ENCODE measurements around the gene FMNL2. TPM values are rescaled to one million over a fixed set of nuclear protein-coding genes. Genes with fewer than 3 reads are reported as not detected.

Gene FMNL2
- total RNA-seq, 4 donors from 2014 or later: 25.2 to 35.0 (median 27.4) TPM

DNA sequence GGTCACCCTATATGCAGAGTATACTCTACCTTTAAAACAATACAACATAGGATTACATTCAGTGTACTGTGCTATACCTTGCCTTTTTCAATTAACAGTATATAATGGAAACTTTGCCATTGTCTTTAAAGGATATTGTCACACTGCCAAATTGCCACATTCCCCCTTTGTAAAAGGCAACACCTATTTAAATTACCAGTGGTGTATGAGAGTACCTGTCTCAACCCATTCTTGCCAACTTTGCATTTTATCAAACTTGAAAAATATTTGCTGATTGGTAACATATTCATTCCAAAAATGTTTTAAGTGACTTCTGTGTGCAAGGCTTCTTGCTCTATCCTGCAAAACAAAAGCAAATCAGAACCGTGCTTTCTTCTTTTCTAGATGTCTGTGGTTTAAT lies 92.9 kb downstream of the FMNL2 start:
- Histone ChIP-seq H3K4me1 (peaks cover 4 to 27% (median 10%) of the 10 kb centered on the region in 3 donors), H3K9me3 (no peaks in the 10 kb centered on the region), H3K4me3 (no peak overlapping the region), H3K27ac (no peak overlapping the region), H3K36me3 (no peaks in the 10 kb centered on the region), H3K27me3 (no peaks in the 10 kb centered on the region)
- WGBS, 2 donors (ENCODE audit: low coverage in 1 of 2): 91 to 100% methylated on average over 1 of the region's 1 CpG
- TF ChIP-seq, protein P1, sequence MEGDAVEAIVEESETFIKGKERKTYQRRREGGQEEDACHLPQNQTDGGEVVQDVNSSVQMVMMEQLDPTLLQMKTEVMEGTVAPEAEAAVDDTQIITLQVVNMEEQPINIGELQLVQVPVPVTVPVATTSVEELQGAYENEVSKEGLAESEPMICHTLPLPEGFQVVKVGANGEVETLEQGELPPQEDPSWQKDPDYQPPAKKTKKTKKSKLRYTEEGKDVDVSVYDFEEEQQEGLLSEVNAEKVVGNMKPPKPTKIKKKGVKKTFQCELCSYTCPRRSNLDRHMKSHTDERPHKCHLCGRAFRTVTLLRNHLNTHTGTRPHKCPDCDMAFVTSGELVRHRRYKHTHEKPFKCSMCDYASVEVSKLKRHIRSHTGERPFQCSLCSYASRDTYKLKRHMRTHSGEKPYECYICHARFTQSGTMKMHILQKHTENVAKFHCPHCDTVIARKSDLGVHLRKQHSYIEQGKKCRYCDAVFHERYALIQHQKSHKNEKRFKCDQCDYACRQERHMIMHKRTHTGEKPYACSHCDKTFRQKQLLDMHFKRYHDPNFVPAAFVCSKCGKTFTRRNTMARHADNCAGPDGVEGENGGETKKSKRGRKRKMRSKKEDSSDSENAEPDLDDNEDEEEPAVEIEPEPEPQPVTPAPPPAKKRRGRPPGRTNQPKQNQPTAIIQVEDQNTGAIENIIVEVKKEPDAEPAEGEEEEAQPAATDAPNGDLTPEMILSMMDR (IDR thresholded peaks at IDR 0.05): no peak
- no peak for TF ChIP-seq POLR2AphosphoS5 (IDR thresholded peaks at IDR 0.05)
- TF ChIP-seq EP300 (IDR thresholded peaks at IDR 0.05): no peak
- no peak for TF ChIP-seq POLR2A (IDR thresholded peaks at IDR 0.05)
- no peak for ATAC-seq

DNA sequence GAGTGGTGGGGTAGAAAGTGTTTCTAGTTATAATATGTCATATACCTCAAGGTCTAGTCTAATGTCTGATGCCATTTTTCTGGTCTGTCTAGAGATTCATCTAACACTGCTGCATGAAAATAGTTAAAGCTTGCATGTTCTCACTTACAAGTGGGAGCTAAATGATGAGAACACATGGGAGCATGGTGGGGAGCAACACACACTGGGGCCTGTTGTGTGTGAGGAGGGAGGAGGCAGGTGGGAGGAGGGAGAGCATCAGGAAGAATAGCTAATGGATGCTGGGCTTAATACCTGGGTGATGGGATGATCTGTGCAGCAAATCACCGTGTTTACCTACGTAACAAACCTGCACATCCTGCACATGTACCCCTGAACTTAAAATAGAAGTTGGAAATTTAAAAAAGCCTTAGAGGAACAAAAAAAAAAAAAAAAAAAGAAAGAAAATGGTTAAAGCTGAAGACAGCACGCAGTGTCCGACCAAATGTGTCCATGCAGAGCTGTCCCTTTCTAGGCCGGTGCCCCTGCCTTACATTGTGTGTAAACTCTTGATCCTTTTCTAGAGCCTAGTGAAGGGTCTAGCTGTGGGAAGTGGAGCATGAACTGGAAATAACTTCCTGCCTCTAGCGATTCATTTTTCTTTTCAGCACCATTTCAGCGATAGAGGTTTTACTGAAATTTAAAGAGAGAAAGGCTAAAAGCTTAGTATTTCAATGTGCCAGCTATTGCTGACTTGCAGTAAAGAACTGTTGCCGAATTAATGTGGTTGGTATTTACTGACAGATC lies 94.0 kb downstream of the FMNL2 start:
- no peak overlapping the region for H3K27ac ChIP-seq
- H3K4me1 ChIP-seq: peaks cover 4 to 34% (median 10%) of the 10 kb centered on the region in 3 donors
- ATAC-seq: no peak
- H3K27me3 ChIP-seq: no peaks in the 10 kb centered on the region
- H3K4me3 ChIP-seq: no peak overlapping the region
- H3K36me3 ChIP-seq: no peaks in the 10 kb centered on the region
- no peak for TF ChIP-seq POLR2A (IDR thresholded peaks at IDR 0.05)
- TF ChIP-seq, protein P1 (IDR thresholded peaks at IDR 0.05): no peak
- TF ChIP-seq EP300 (IDR thresholded peaks at IDR 0.05): no peak
- no peak for TF ChIP-seq POLR2AphosphoS5 (IDR thresholded peaks at IDR 0.05)
- H3K9me3 ChIP-seq: no peaks in the 10 kb centered on the region
- WGBS, 2 donors (ENCODE audit: low coverage in 1 of 2): 67 to 86% methylated on average over 8 of the region's 8 CpGs

DNA sequence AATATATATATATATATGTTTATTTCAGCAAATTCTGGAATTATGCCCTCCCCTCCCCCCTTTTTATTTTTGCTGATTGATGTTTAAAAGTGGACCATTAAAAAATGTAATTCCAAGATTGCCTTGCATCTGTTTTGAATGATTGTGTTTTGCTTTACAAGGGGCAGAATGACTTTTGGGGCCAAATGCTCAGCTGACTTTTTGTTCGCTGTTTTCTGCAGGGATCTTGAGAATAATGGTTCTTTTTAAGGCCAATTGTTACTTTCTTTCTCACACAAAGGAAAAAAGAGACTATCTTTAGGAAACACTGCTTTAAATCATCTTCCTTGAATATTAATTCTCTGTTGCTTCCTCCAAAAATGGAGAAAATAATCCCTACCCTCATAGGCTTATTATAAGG lies 95.9 kb downstream of the FMNL2 start:
- Histone ChIP-seq H3K4me1 (peaks cover 4 to 34% (median 10%) of the 10 kb centered on the region in 3 donors), H3K9me3 (no peaks in the 10 kb centered on the region), H3K36me3 (no peaks in the 10 kb centered on the region), H3K27ac (no peak overlapping the region), H3K4me3 (no peak overlapping the region), H3K27me3 (no peaks in the 10 kb centered on the region)
- no peak for TF ChIP-seq POLR2A (IDR thresholded peaks at IDR 0.05)
- TF ChIP-seq, protein P1 (IDR thresholded peaks at IDR 0.05): no peak
- TF ChIP-seq POLR2AphosphoS5 (IDR thresholded peaks at IDR 0.05): no peak
- no peak for TF ChIP-seq EP300 (IDR thresholded peaks at IDR 0.05)
- ATAC-seq: no peak
- 50 to 60% methylated on average over 1 of the region's 1 CpG for WGBS, 2 donors (ENCODE audit: low coverage in 1 of 2)

DNA sequence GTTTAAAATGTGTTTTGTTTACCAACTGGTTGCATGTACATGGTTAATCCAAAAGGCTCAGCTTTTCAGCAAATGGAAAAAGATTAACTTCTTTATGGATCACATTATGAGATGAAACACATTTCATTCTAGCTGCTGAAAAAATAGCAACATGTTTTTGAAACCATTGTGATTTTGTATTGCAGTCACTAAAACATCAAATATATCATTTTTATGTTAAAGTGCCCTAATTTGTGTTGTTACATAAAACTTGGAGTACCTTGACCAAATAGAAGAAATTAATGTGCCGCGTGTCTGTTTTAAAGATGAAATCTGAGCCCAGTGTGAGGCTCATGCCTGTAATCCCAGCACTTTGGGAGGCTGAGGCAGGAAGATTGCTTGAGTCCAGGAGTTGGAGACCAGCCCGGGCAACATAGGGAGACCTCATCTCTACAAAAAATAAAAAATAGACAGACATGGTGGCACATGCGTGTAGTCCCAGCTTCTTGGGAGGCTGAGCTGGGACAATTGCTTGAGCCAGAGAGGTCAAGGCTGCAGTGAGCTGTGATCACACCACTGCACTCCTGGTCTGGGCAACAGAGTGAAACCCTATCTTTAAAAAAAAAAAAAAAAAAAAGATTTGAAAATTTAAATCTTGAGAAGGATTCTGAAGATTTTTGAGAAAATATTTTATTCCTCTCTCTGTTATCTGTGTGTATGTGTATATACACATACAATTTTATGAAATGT lies 96.6 kb downstream of the FMNL2 start:
- TF ChIP-seq EP300 (IDR thresholded peaks at IDR 0.05): no peak
- TF ChIP-seq, protein P1 (IDR thresholded peaks at IDR 0.05): no peak
- Histone ChIP-seq H3K4me1 (peaks cover 4 to 34% (median 10%) of the 10 kb centered on the region in 3 donors), H3K4me3 (no peak overlapping the region), H3K27me3 (no peaks in the 10 kb centered on the region), H3K36me3 (no peaks in the 10 kb centered on the region), H3K9me3 (no peaks in the 10 kb centered on the region), H3K27ac (peak overlapping the region in 1 of 4 donors; percentile 21)
- 79 to 100% methylated on average over 3 to 4 of the region's 4 CpGs for WGBS, 2 donors (ENCODE audit: low coverage in 1 of 2)
- ATAC-seq: no peak
